Activated CD8-positive, alpha-beta T cell treated with anti-CD3 and anti-CD28 coated beads for 36 hours (primary cell): ENCODE results near the gene SH3BP4. TPM values are rescaled to one million over a fixed set of nuclear protein-coding genes. Genes with fewer than 3 reads are reported as not detected.

Experiments
- ATAC-seq: fragments of 200-7000 bp; cut with Tn5 transposase; one replicate; pipeline ENCODE4 v1.10.0; 2021; ENCODE audit warnings: mild to moderate bottlenecking, moderate library complexity
- CTCF ChIA-PET: fragments of 350-600 bp; sonication (Branson Sonifier 250); formaldehyde crosslinking; loops from one replicate; lab custom pipeline; 2021; ENCODE audit warnings: antibody characterized with exemption; lab: Charles Lee
- POLR2A ChIA-PET: fragments of 350-600 bp; sonication (Branson Sonifier 250); formaldehyde crosslinking; loops from one replicate; lab custom pipeline; 2021; ENCODE audit warnings: antibody characterized with exemption; lab: Charles Lee
- DNase-seq: peaks from one replicate; pipeline ENCODE4 v3.0.0-alpha.2; 2020
- H3K27ac Mint-ChIP-seq: one replicate; pipeline ENCODE4 v1.8.0; 2021; ENCODE audit warnings: mild to moderate bottlenecking, mixed read lengths
- H3K27me3 Mint-ChIP-seq: one replicate; pipeline ENCODE4 v1.8.0; 2021; ENCODE audit warnings: mixed read lengths
- H3K36me3 Mint-ChIP-seq: one replicate; pipeline ENCODE4 v1.8.0; 2021; ENCODE audit warnings: low read depth, mixed read lengths
- H3K4me1 Mint-ChIP-seq: one replicate; pipeline ENCODE4 v1.8.0; 2021; ENCODE audit warnings: low read depth, mixed read lengths
- H3K4me3 Mint-ChIP-seq: one replicate; pipeline ENCODE4 v1.8.0; 2021; ENCODE audit warnings: mild to moderate bottlenecking, moderate library complexity, mixed read lengths
- H3K9me3 Mint-ChIP-seq: one replicate; pipeline ENCODE4 v1.8.0; 2021; ENCODE audit warnings: mixed read lengths
- intact Hi-C: fragments of 100-400 bp; cut with micrococcal nuclease; formaldehyde crosslinking; loops from one replicate; pipeline ENCODE4 v1.10.0; 2022
- total RNA-seq, 2 experiments: library from RNA; stranded (reverse); gene quantifications; one replicate each; pipeline ENCODE4 v1.2.3, GENCODE V29; 2021
- TF ChIP-seq, protein P1 (sequence below): fragments of 200-600 bp; IDR thresholded peaks from one replicate; pipeline ENCODE4 v1.8.0; 2022; ENCODE audit warnings: antibody characterized with exemption, mild to moderate bottlenecking

The SH3BP4 gene
- total RNA-seq, 2 experiments from 2014 or later: 0.14 to 0.54 TPM

DNA sequence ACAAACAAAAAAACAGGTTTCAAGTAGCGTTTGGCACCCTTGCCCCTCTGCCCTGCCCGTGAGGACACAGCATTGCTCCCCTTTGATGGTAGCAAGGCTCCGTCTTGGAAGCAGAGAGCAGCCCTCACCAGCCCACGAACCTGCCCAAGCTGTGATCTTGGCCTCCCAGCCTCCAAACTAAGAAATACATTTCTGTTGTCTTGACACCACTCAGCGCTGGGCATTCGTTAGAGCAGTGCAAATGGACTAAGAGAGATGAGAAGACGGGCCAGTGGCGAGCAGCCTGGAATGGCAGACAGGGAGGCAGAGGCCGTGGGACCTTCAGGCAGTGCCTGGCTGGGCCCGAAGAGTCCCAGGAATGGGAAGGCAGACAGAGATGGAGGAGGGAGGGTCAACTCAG, 109.8 kb downstream of the SH3BP4 start:
- H3K36me3 Mint-ChIP-seq: no peaks in the 10 kb centered on the region
- CTCF ChIA-PET: no interaction called here
- intact Hi-C loops: no loop called here
- ATAC-seq (no peak), DNase-seq (no peak)
- TF ChIP-seq, protein P1, sequence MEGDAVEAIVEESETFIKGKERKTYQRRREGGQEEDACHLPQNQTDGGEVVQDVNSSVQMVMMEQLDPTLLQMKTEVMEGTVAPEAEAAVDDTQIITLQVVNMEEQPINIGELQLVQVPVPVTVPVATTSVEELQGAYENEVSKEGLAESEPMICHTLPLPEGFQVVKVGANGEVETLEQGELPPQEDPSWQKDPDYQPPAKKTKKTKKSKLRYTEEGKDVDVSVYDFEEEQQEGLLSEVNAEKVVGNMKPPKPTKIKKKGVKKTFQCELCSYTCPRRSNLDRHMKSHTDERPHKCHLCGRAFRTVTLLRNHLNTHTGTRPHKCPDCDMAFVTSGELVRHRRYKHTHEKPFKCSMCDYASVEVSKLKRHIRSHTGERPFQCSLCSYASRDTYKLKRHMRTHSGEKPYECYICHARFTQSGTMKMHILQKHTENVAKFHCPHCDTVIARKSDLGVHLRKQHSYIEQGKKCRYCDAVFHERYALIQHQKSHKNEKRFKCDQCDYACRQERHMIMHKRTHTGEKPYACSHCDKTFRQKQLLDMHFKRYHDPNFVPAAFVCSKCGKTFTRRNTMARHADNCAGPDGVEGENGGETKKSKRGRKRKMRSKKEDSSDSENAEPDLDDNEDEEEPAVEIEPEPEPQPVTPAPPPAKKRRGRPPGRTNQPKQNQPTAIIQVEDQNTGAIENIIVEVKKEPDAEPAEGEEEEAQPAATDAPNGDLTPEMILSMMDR: no peak
- H3K27me3 Mint-ChIP-seq: no peaks in the 10 kb centered on the region
- no peaks in the 10 kb centered on the region for H3K4me1 Mint-ChIP-seq
- H3K9me3 Mint-ChIP-seq: no peaks in the 10 kb centered on the region
- POLR2A ChIA-PET: no interaction called here
- no peak overlapping the region for H3K27ac Mint-ChIP-seq
- H3K4me3 Mint-ChIP-seq: no peak overlapping the region

DNA sequence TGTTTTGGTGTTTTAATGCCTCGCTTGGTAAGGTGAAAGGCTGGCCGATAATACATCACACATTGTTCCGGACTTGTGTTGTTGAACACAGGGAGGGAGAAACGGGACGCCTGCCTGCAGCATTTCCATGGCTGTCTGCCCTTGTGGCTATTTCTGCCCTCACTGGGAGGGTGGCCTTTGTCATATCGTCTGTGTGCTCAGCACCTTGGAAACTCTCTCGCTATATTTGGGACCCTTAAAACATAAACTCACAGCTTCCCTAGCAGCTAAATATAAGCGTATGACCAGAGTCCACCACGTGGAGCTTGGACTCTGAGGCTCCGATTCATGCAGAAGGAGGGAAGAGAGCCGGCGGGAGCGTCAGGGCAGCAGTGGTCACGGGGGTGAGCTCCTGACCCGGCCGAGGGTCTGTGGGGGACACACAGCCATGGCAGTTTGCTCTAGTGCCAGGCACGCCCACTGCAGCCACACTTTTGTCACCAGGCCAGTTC, 111.7 kb downstream of the SH3BP4 start:
- intact Hi-C loops: no loop called here
- CTCF ChIA-PET: no interaction called here

DNA sequence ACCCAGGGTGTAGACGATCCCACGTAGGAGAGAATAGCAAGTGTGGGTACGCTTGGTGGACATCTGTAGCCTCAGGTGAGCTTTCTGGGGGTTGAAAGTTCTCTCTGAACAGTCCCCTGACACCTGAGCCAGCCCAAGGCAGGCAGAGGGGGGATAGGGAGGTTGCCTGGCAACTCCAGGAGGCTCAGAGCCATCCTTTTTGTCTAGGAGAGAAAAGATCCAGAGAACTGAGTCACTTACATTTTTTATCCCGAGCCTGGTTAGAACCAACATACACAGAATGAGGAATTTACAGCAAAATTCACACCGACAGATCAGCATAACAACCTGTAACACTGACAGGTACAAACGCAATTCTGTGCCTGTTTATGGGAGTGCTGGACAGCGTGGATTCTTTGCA, 113.2 kb downstream of the SH3BP4 start:
- ATAC-seq (no peak), DNase-seq (no peak)
- ChIA-PET POLR2A (no interaction called here), CTCF (no interaction called here)
- intact Hi-C loops: no loop called here
- TF ChIP-seq, protein P1: no peak
- Mint-ChIP-seq H3K27me3 (peaks cover 2% of the 10 kb centered on the region), H3K4me1 (no peaks in the 10 kb centered on the region), H3K4me3 (no peak overlapping the region), H3K27ac (no peak overlapping the region), H3K36me3 (no peaks in the 10 kb centered on the region), H3K9me3 (no peaks in the 10 kb centered on the region)

More for the DNA sequence above, 111.7 kb downstream of the SH3BP4 start:
- no peak overlapping the region for H3K27ac Mint-ChIP-seq
- H3K36me3 Mint-ChIP-seq: no peaks in the 10 kb centered on the region
- TF ChIP-seq, protein P1: no peak
- peaks cover 2% of the 10 kb centered on the region for H3K27me3 Mint-ChIP-seq
- no peaks in the 10 kb centered on the region for H3K9me3 Mint-ChIP-seq
- H3K4me1 Mint-ChIP-seq: no peaks in the 10 kb centered on the region
- no peak overlapping the region for H3K4me3 Mint-ChIP-seq
- ATAC-seq (no peak), DNase-seq (no peak)
- POLR2A ChIA-PET: no interaction called here

DNA sequence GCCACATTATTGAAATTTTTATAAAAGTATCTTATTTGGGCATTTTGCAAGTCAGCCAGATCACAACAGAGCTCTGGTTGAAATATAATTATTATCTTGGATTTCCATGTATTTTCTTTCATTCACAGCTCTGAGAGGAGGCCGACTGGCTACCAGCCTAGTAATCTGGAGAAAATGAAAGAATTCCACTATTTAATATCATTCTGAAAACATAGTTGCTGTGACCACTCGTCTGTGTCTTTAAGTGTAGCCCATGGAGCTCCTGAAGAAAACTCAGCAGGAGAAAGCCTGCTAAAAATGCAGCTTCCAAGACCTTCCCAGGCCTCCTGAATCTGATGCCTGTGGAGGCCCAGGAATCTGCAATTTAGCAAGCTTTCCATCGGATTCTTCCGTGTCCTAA, 114.7 kb downstream of the SH3BP4 start:
- intact Hi-C loops: no loop called here
- DNase-seq: no peak

DNA sequence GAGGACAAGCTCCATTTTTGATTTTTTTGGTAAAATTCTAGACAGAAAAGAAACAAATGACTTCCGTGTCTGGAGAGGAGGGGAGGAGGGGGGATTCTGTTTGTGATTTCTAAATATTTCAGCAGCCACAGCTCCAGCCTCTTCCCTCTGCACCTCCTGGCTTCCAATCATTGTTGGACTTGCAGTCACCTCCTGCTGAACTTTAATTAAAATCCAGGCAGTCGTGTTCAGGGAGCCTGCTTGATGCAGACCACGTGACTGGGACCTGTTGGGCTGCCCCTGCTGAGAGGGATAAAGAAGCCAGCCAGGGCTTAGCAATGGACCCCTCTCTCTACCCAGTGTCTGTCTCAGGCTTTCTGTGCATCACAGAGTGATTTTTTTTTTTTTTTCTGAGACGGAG, 115.1 kb downstream of the SH3BP4 start:
- intact Hi-C loops: no loop called here
- ATAC-seq: no peak
- Mint-ChIP-seq H3K27me3 (peaks cover 2% of the 10 kb centered on the region), H3K36me3 (no peaks in the 10 kb centered on the region), H3K4me1 (no peaks in the 10 kb centered on the region), H3K27ac (no peak overlapping the region), H3K4me3 (no peak overlapping the region), H3K9me3 (no peaks in the 10 kb centered on the region)
- ChIA-PET CTCF (interaction anchor here (1.2 kb wide), 1 partner anchor 50 kb away, joined by 3 read pairs; no protein-coding TSS in a partner anchor), POLR2A (no interaction called here)
- TF ChIP-seq, protein P1: no peak
- DNase-seq: no peak

More for the DNA sequence above, 114.7 kb downstream of the SH3BP4 start:
- peaks cover 2% of the 10 kb centered on the region for H3K27me3 Mint-ChIP-seq
- no peaks in the 10 kb centered on the region for H3K9me3 Mint-ChIP-seq
- H3K36me3 Mint-ChIP-seq: no peaks in the 10 kb centered on the region
- ATAC-seq: no peak
- POLR2A ChIA-PET: no interaction called here
- no peak overlapping the region for H3K4me3 Mint-ChIP-seq
- H3K4me1 Mint-ChIP-seq: no peaks in the 10 kb centered on the region
- TF ChIP-seq, protein P1: no peak
- H3K27ac Mint-ChIP-seq: no peak overlapping the region
- CTCF ChIA-PET: interaction anchor here (1.2 kb wide), 1 partner anchor 51 kb away, joined by 3 read pairs; no protein-coding TSS in a partner anchor
